Left renal pelvis (tissue), 4 donors: ENCODE results near the gene TXNL4B. TPM values are rescaled to one million over a fixed set of nuclear protein-coding genes. Genes with fewer than 3 reads are reported as not detected.
"Not testable (repeated sequence)": the region's sequence is repeated elsewhere in the genome, so short reads cannot be mapped to it uniquely, and the experiment has no call there.

Experiments
- DNase-seq, 4 donors: peaks; one replicate each; pipeline ENCODE4 v3.0.0-alpha.2; 2013; ENCODE audit warnings: low read depth in 4 of 4, low spot score in 3 of 4
- polyA plus RNA-seq, 4 donors: library from polyadenylated mRNA; unstranded; fragments of 120-200 nt; gene quantifications; one replicate each; pipeline ENCODE4 v1.2.1, GENCODE V29; 2013; ENCODE audit not compliant: insufficient read length in 4 of 4

The TXNL4B gene
- polyA plus RNA-seq, 4 donors, result 14.3 to 24.0 (median 18.9) TPM

DNA sequence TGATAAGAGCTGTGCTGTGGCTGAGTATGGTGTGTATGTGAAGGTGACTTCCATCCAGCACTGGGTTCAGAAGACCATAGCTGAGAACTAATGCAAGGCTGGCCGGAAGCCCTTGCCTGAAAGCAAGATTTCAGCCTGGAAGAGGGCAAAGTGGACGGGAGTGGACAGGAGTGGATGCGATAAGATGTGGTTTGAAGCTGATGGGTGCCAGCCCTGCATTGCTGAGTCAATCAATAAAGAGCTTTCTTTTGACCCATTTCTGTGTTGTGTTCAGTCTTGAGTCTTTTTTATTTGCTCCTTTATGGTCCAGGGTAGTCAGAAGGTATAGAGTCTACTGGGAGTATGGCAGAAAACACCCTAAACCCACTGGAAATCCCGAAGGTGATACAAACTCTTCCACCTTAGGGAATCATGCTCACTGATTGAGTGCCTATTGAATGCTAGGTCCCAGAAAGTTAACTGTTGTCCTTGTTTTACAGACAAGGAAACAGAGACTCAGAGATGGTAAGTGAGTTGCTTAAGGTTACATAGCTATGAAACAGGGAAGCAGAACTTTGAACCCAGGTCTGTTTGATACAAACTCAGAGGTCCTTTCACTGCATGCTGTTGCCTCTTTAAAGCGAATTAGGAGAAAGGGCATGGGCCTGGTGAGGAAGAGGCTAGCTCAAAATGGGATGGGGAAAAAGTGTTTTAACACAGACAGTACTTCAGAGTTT, 16.3 kb downstream of the TXNL4B start:
- not testable (repeated sequence) for DNase-seq

DNA sequence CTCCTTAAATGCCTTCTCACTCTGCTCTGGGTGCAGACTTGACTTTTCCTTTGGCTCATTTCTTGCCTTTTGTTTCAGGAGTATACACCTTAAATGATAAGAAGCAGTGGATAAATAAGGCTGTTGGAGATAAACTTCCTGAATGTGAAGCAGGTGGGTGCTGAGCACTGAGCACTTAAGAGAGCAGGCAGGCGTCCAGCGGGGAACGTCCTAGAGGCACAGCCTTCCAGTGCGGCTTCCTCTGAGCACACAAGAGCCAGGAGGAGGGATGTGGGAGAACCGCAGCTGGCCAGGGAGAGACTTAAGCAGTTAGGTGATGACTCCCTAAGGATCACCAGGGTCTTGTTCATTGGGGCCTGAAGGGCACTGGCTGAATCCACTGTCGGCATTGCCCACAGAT, 18.4 kb downstream of the TXNL4B start:
- DNase-seq, result not testable (repeated sequence)

DNA sequence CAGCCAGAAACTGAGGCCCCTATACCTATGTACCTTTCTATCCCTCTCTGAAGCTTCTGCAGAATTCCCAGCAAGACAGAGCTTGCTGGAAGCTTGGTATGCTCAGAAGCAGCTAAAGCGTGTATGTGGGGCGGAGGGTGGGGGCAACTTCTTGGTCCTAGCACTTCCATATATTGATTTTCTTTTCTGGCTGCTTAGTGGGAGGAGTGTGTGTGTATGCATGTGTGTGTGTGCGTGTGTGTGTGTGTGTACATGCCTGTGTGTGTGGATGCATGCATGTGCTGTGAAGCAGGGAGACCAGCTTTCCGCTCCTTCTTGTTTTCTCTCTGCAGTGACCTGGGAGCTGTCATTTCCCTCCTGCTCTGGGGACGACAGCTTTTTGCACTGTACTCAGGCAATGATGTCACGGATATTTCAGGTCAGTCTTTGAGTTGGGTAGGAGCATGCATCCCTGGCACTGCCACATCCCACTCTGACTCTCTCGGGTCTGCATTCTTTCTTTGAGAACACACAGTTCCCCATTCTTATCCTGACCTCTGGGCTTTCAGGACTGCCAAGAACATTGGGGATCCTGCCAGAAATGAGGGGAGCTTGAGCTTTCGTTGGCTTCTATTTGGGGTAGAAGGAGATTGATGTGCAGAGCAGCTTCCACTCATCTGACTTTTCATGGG, 19.7 kb downstream of the TXNL4B start:
- DNase-seq, result no peak

DNA sequence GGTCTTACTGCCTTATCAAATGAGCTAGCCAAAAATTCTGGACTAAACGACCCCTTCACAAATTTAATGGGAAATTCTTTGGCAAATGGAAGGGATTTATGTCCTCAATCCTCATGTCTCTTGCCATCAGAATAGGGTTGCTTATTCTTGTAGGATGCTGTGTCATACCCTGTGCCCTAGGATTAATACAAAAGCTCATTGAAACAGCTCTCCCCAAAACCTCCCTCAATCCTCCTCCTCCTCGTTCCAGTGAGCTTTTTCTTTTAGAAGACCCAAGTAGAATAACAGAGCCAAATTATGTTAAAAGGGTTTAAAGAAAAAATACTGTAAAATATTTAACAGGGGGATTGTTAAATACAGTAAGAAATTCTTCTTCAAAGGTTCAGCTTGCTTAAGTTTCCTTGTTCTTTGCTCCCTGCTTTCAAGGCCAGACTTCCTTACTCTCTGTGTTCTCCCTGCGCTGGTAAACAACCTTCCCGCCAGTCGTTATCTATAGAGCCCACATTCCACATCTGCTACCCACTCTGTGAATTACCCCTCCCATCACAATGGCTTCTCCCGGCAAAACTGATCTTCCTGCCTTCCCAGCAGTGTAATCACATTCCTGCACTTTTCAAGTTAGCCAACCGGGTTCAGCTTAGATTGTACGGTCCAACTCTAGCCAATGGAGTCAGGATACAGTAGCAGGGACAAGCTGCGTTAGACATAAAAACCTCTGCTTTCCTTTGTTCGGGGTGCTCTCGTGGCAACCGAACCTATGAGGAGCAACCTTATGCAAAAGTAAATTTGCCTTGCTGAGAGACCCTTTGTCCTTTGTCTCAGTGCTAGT, 20.7 kb downstream of the TXNL4B start:
- DNase-seq, result no peak

DNA sequence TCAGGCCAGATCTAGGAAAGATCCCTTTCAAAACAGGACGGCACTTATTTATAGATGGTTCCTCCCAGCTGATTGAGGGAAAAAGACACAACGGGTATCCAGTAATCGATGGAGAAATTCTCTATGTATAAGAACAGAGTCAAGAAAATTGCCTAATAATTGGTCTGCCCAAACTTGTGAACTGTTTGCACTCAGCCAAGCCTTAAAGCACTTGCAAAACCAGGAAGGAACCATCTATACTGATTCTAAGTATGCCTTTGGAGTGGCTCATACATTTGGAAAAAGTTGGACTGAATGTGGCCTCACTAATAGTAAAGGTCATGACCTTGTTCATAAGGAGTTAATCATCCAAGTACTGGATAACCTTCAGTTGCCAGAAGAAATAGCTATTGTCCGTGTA, 24.5 kb downstream of the TXNL4B start:
- DNase-seq, result no peak

DNA sequence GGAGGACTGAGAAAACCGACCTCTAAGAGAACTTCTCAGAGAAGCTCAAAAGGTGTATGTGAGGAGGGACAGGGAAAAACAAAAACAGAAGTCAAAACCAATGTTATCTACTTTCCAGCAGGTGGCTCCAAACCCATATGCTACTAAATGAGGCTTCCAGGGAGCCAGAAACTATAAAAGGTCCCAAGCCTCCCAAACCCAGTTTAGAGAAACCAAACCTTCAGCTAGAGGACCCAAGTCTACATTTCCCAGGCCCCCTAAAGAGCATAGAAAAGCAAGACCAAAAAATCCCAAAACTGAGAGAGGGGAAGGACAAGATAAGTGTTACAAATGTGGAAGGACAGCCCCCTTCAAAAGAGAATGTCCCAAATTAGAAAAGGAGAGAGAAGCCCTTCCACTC, 26.7 kb downstream of the TXNL4B start:
- no peak for DNase-seq

DNA sequence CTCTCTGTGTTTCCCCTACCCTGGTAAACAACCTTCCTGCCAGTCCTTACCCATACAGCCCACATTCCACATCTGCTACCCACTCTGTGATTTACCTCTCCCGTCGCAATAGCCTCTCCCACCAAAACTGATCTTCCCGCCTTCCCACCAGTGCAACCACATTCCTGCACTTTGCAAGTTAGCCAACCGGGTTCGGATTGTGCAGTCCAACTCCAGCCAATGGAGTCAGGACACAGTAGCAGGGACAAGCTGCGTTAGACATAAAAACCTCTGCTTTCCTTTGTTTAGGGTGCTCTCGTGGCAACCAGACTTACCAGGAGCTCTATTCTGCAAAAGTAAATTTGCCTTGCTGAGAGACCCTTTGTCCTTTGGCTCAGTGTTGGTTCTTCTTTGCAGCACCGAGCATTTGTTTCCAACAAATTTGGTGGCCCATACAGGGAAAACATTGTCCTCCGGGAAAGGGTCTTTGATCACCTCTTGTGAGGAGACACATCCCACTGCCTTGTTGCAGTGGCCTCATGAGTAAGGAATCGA, 29.0 kb downstream of the TXNL4B start:
- no peak for DNase-seq

DNA sequence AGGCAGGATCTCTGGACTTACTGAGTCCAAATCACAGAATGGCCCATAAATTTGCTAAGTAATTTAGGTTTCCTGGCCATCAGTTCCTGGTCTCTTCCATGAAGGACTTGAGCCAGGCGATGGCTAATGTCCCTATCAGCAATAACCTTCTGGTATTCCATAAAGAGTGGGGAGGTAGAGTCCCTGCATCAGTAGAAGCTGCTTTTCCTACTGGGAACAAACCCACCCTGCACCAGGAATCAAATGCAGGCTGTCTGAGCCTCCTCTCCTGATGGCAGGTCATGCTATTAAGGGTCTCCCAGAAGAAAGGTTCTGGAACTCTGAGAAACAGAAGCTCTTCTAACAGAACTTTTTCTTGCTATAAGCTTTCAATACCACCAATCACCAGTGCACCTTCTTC, 31.9 kb downstream of the TXNL4B start:
- no peak for DNase-seq

DNA sequence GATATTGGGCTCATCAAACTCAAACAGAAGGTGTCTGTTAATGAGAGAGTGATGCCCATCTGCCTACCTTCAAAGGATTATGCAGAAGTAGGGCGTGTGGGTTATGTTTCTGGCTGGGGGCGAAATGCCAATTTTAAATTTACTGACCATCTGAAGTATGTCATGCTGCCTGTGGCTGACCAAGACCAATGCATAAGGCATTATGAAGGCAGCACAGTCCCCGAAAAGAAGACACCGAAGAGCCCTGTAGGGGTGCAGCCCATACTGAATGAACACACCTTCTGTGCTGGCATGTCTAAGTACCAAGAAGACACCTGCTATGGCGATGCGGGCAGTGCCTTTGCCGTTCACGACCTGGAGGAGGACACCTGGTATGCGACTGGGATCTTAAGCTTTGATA, 33.0 kb downstream of the TXNL4B start:
- no peak for DNase-seq

DNA sequence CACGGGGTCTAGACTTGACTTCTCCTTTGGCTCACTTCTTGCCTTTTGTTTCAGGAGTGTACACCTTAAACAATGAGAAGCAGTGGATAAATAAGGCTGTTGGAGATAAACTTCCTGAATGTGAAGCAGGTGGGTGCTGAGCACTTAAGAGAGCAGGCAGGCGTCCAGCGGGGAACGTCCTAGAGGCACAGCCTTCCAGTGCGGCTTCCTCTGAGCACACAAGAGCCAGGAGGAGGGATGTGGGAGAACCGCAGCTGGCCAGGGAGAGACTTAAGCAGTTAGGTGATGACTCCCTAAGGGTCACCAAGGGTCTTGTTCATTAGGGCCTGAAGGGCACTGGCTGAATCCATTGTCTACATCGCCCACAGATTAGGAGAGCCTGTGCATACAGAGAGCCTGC, 34.4 kb downstream of the TXNL4B start:
- DNase-seq, result not testable (repeated sequence)

DNA sequence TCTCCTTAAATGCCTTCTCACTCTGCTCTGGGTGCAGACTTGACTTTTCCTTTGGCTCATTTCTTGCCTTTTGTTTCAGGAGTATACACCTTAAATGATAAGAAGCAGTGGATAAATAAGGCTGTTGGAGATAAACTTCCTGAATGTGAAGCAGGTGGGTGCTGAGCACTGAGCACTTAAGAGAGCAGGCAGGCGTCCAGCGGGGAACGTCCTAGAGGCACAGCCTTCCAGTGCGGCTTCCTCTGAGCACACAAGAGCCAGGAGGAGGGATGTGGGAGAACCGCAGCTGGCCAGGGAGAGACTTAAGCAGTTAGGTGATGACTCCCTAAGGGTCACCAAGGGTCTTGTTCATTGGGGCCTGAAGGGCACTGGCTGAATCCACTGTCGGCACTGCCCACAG, 36.1 kb downstream of the TXNL4B start:
- not testable (repeated sequence) for DNase-seq

DNA sequence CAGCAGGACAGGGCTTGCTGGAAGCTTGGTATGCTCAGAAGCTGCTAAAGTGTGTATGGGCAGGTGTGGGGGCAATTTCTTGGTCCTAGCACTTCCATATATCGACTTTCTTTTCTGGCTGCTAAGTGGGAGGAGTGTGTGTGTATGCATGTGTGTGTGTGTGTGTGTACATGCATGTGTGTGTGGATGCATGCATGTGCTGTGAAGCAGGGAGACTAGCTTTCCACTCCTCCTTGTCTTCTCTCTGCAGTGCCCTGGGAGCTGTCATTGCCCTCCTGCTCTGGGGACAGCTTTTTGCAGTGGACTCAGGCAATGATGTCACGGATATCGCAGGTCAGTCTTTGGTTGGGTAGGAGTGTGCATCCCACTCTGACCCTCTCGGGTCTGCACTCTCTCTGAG, 37.5 kb downstream of the TXNL4B start:
- no peak for DNase-seq

DNA sequence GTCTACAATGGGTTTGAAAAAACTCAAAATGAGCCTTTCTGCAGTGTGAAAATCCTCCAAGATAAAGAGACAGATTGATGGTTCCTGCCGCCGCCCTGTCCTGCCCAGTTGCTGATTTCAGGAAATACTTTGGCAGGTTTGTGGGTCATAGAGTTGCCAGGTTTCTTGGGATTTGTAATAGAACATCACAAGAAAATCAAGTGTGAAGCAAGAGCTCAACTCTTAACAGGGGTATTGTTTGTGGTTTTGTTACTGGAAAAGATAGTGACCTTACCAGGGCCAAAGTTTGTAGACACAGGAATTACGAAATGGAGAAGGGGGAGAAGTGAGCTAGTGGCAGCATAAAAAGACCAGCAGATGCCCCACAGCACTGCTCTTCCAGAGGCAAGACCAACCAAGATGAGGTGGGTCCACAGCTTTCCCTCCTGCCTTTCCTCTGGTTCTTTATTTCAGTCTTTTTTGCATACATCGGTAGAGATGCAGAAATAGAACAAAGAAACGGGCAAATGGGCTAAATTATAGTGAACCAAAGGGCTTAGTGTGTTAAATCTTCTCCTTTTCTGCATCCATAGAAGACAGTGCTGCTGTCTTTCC, 39.1 kb downstream of the TXNL4B start, which contains the start of gene HP:
TSS of gene HP (plus strand) at position 252 of the 594 bp plus-strand sequence. CDS start at position 400, 148 bp downstream.
- DNase-seq, result not testable (repeated sequence)

DNA sequence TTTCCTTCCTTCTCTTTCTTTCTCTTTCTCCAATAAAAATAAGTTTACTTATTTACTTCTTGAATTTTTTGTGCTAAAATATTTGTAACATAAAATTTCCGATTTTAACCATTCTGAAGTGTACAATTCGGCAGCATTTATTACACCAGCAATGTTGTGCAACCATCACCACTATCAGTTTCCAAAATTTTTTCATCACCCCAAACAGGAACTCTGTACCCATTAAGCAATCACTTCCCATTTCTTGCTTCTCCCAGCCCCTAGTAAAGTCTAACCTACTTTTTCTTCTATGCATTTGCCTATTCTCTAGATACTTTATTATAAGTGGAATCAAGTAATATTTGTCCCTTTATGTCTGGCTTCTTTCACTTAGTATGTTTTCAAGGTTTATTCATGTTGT, 41.6 kb downstream of the TXNL4B start:
- no peak for DNase-seq

DNA sequence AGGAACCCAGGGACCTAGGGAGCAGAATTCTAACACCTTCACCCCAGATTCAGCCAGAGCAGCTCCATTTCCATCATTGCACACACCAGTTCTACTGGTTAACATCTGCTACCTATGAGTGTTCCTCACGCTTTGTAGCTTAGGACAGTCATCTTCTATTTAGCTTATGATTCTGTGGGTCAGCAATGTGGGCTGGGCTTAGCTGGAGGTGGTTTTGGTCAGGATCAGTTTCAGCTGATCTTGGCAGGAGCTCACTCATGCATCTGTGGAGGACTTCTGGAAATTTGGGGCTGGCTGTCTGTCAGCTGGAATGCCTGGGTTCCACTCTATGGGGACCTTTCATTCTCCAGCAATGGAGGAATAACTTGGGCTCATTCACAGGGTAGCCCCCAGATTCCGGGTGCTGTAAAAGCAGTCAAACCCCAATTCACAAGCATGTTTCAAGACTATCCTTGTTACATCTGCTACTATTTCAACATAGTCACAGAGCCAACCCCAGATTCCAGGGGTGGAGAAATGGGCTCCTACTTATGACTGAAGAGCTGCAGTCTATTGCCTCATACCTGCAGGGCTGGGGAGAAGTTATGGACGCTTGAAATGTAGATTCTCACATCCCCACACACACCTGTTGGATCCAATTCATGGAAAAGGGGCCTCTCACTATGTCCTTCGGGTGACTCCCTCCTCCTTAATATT, 42.5 kb downstream of the TXNL4B start:
- no peak for DNase-seq

DNA sequence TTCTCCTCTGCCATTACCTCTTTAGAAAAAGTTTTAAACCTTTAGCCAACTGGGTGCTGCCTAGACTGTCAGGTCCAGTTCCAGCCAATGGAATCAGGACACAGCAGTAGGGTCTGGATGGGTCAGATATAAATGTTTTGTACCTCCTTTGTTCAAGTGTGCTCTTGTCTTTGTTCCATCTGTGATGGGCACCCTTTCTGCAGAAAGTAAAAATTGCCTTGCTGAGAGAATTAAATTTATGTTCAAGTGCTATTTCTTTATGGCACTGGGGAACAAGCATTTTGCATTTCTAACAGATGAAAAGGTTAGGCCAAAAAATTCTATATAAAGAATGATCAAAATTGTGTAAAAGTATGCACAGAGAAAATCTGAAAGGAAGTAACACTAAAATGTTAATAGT, 44.3 kb downstream of the TXNL4B start:
- DNase-seq, result no peak

DNA sequence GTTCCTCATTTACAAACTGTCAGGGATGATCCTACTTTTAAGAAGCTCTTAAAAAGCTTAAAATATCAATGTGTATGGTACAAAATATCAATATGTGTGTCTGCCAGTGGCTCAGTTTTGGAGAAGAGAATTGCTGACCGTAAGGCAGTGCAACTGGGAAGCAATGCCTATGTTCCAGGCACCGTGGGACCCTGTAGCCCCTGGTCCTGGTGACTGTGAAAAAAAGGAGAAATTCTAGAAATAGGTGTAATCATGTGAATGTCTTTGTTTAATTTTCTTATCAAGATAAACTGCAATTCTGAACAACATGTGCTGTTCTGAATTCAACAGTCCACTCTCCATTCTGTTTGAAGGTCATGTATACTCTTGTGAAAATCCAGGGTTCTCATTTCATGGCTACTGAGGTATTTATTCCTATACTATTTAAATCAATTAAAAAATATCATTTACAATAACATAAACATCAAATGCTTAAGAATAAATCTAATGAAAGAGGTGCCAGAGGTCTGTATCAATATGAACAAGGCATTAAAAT, 48.5 kb downstream of the TXNL4B start:
- DNase-seq, result no peak

DNA sequence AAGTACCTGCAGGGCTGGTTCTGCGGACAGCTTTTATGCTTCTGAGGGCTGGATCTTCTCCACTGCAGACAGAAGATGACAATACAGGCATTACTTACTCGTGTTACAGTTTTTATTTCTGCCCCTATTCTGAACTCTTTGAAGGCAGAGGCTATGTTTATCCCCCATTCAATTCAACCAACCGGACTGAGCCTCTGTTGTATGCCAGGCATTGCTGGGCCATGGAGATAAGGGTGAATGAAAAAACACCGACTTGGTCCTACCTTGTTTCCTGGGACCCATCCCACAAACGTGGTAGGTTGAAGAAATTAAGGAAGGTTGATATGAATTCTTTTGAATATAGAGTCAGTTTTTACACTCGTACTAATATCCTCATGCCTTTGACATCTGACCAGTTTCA, 49.1 kb downstream of the TXNL4B start:
- no peak for DNase-seq

DNA sequence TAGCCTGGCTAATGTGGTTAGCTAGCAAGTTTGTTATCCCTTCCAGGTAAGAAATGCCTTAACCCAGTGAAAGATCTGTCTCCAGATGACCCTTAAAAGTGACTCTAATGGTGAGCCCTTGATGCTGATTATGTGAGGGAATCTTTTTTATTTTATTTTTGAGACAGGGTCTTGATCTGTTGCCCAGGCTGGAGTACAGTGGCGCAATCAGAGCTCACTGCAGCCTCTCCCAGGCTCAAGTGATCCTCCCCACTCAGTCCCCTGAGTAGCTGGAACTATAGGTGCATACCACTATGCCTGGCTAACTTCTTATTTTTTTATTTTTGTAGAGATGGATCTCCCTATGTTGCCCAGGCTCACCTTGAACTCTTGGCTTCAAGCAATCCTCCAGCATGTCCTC, 49.9 kb downstream of the TXNL4B start:
- no peak for DNase-seq

DNA sequence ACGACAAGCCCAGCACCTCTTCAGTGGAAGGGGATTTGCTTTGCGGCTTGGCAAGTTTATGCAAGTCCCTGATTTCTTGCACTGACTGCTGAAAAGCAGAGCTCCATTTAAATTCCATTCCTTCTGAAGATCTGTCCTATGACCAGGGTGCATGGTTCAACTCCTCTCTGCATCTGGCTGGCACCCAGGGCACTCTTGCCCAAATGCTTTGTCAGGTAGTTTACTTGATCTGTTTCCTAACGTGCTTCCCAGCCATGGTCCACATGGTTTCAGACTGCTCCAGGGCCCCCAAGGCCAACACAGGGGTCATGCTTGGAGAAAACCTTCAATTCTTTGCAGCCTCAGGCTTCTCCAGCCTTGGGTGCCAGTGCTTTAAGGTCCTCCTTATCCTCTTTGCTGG, 50.4 kb downstream of the TXNL4B start:
- DNase-seq, result no peak
